Measurements from ENCODE around the gene PEAK1.

Gene PEAK1

DNA sequence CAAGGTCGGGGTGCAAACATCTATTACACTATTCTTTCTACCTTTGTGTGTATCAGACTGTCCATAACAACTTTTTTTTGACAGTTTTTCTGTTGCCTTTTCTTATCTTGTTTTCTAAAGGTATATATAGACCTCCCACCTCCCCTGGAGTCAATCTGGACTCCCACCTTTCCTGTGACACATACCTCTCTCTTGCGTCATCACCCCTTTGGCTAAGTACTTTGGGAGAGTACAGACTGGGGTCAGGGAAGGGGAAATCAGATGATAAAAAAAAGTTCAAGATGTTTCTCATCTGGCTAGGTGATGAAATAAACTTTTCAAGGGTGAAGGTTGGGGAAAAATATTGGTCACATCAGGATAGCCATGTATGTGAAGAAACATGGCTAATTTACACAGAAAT is 366.2 kb downstream of the PEAK1 start:
- DNase-seq = no peak

DNA sequence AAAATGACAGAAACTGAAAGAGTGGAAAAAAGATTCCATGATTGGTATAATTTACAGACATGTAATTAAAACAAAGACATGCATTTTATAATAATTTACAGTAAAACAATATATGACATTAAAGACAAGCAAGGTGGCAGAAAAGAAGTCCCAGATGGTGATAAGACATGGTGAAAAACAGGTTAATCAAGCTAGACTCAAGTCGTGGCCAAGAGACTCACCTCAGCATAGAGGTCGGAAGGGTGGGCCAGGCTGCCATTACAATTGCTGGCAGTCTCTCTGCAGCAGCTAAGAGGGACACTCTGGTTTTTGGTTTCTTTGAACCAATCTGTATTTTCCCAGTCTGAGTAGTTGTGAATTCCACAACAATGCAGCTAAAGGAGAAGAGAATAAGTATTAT is 367.3 kb downstream of the PEAK1 start:
- DNase-seq = no peak
